ENCODE results near the gene KRT35.

KRT35 gene

GRCh38 chr17:41496803-41497484 lies 16.0 kb upstream of the KRT35 start:
- in situ Hi-C loops (cut with MboI; ENCODE audit: low sequenced_read_pairs, unreplicated experiment): no loop called here
- DNase-seq (ENCODE audit: low spot score): peak; percentile 76
- TF ChIP-seq, protein P1, sequence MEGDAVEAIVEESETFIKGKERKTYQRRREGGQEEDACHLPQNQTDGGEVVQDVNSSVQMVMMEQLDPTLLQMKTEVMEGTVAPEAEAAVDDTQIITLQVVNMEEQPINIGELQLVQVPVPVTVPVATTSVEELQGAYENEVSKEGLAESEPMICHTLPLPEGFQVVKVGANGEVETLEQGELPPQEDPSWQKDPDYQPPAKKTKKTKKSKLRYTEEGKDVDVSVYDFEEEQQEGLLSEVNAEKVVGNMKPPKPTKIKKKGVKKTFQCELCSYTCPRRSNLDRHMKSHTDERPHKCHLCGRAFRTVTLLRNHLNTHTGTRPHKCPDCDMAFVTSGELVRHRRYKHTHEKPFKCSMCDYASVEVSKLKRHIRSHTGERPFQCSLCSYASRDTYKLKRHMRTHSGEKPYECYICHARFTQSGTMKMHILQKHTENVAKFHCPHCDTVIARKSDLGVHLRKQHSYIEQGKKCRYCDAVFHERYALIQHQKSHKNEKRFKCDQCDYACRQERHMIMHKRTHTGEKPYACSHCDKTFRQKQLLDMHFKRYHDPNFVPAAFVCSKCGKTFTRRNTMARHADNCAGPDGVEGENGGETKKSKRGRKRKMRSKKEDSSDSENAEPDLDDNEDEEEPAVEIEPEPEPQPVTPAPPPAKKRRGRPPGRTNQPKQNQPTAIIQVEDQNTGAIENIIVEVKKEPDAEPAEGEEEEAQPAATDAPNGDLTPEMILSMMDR (IDR thresholded peaks at IDR 0.05; ENCODE audit: borderline replicate concordance, control extremely low read depth, extremely low read depth, insufficient read depth, missing control alignments): peak; percentile 41

DNA sequence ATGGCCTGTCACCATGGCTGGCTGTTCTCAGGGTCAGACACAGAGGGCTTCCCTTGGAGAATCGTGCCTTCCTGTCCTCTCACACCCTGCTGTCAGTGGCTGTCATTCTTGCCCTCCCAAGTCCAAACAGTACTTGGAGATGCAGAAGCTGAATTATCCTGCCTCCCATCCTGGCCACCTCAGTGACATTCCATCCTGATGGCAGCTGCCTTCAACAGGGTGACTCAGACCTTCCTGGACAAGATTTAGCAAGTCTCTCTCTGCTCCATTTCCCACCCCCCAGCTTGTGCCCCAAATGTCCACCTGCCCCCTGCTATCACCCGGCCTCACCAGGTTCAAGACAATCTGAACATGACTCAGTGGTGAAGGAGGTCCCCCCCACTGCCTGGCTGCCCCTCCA lies 13.6 kb upstream of the KRT35 start:
- no peak for DNase-seq (ENCODE audit: low spot score)
- TF ChIP-seq, protein P1 (IDR thresholded peaks at IDR 0.05; ENCODE audit: borderline replicate concordance, control extremely low read depth, extremely low read depth, insufficient read depth, missing control alignments): no peak
- in situ Hi-C loops (cut with MboI; ENCODE audit: low sequenced_read_pairs, unreplicated experiment): no loop called here

- TF ChIP-seq, protein P1 (IDR thresholded peaks at IDR 0.05; ENCODE audit: borderline replicate concordance, control extremely low read depth, extremely low read depth, insufficient read depth, missing control alignments): no peak
- in situ Hi-C loops (cut with MboI; ENCODE audit: low sequenced_read_pairs, unreplicated experiment): no loop called here
- DNase-seq (ENCODE audit: low spot score): no peak
Measured at GRCh38 chr17:41492771-41493170, 11.8 kb upstream of the KRT35 start.

DNA sequence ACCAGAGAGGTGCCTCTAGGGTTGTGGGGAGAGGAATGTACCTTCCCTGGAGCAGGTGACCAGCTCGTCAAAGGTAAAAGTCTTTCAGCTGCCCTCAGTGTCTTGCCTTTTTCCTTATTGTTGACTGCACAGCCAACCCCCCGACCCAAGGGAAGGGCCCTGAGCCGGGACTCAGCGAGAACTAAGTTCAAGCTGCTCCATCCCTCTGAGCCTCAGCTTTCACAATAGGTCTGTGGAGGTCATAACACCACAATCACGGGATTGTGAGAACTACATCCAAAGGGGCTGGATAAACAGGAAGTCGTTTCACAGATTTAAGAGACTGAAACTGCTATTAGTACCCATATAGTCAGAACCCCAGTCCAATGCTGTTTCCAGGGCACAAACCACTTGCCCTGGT lies 11.4 kb upstream of the KRT35 start:
- TF ChIP-seq, protein P1 (IDR thresholded peaks at IDR 0.05; ENCODE audit: borderline replicate concordance, control extremely low read depth, extremely low read depth, insufficient read depth, missing control alignments): no peak
- no peak for DNase-seq (ENCODE audit: low spot score)
- in situ Hi-C loops (cut with MboI; ENCODE audit: low sequenced_read_pairs, unreplicated experiment): no loop called here

- no peak for DNase-seq (ENCODE audit: low spot score)
- in situ Hi-C loops (cut with MboI; ENCODE audit: low sequenced_read_pairs, unreplicated experiment): no loop called here
- TF ChIP-seq, protein P1 (IDR thresholded peaks at IDR 0.05; ENCODE audit: borderline replicate concordance, control extremely low read depth, extremely low read depth, insufficient read depth, missing control alignments): no peak
Measured at GRCh38 chr17:41491476-41491875, 10.5 kb upstream of the KRT35 start.

DNA sequence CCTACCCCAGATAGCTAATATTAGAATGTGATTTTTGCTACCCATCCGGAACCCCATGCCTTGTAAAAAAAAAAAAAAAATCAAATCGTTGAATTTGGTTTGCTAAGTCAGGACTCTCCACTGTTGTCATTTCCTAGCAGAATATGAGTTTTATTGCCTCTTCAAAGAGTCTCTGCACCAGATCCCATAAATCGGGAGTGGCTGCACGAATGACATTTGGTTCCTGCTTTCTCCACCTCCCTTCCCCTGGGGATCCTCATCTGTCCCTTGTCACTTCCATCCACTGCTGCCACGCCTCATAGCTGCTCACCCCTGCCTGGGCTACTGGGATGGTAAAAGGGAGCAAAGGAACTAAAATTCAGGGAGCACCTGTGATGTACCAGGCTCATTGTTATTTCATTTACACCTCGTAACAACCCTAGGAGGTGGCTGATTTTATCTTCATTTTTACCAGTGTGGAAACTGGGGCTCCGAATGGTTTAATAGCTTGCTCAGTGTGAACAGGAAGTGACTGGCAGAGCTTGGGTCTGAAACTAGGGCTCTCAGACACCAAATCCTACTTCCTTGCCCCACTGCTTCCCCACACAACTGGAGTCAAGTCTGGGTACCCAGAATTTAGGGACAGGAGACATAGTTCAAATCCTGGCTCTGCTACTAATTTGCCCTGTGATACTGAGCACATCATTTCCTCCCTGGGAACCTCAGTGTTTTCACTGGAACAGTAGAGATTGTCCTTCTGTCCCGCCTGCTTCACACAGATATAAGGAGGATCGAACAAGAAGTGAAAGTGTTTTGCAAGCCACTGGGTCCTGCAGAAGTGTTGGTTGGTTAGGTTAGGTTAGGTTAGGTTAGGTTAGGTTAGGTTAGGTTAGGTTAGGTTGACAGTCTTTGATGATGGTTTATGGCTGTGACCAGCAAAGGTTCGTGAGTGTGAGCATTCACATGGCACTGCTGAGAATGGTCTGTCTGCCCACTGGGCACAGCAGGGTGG lies 9.3 kb upstream of the KRT35 start:
- in situ Hi-C loops (cut with MboI; ENCODE audit: low sequenced_read_pairs, unreplicated experiment): no loop called here
- TF ChIP-seq, protein P1 (IDR thresholded peaks at IDR 0.05; ENCODE audit: borderline replicate concordance, control extremely low read depth, extremely low read depth, insufficient read depth, missing control alignments): no peak
- DNase-seq (ENCODE audit: low spot score): no peak
